NOMO-1 (cell line): ENCODE measurements around the gene PKNOX1.
"Not testable (repeated sequence)": the region's sequence is repeated elsewhere in the genome, so short reads cannot be mapped to it uniquely, and the experiment has no call there.

Source experiments
- DNase-seq, 2 experiments: peaks; one replicate each; lab custom pipeline; 2025; ENCODE audit not compliant: unreplicated experiment in 2 of 2; lab: John Stamatoyannopoulos, UW

Gene PKNOX1

GRCh38 chr21:42949094-42949755 is 25.1 kb upstream of the PKNOX1 start:
- DNase-seq = not testable (repeated sequence)

GRCh38 chr21:42951193-42951592 is 23.2 kb upstream of the PKNOX1 start:
- DNase-seq = not testable (repeated sequence)

- no peak for DNase-seq
Observed at GRCh38 chr21:42956824-42957630, 17.3 kb upstream of the PKNOX1 start.

- DNase-seq = not testable (repeated sequence)
Observed at GRCh38 chr21:42958122-42958521, 16.2 kb upstream of the PKNOX1 start.

GRCh38 chr21:42959728-42960127 is 14.6 kb upstream of the PKNOX1 start:
- DNase-seq = no peak

GRCh38 chr21:42962380-42963007 is 11.9 kb upstream of the PKNOX1 start:
- no peak for DNase-seq

- no peak for DNase-seq
Observed at GRCh38 chr21:42964086-42964485, 10.3 kb upstream of the PKNOX1 start.

GRCh38 chr21:42964546-42965210 is 9.7 kb upstream of the PKNOX1 start:
- DNase-seq = no peak

GRCh38 chr21:42965211-42965560 is 9.2 kb upstream of the PKNOX1 start:
- no peak for DNase-seq

- DNase-seq = not testable (repeated sequence)
Observed at GRCh38 chr21:42967616-42968015, 6.7 kb upstream of the PKNOX1 start.

GRCh38 chr21:42969193-42969600 is 5.2 kb upstream of the PKNOX1 start:
- no peak for DNase-seq

- no peak for DNase-seq
Observed at GRCh38 chr21:42970946-42971653, 3.3 kb upstream of the PKNOX1 start.

GRCh38 chr21:42971897-42972275 is 2.5 kb upstream of the PKNOX1 start:
- no peak for DNase-seq

- no peak for DNase-seq
Observed at GRCh38 chr21:42973309-42973990, 912 bp upstream of the PKNOX1 start.

- peak; percentile 37 to 51 for DNase-seq
Observed at GRCh38 chr21:42974832-42975820, 764 bp downstream of the PKNOX1 start.

- DNase-seq = peak in 1 of 2 experiments; percentile 34
Observed at GRCh38 chr21:42975886-42976608, 1.7 kb downstream of the PKNOX1 start.

GRCh38 chr21:42980312-42981213 is 6.2 kb downstream of the PKNOX1 start:
- DNase-seq = peak in 1 of 2 experiments; percentile 38
